ENCODE measurements around the gene ASIC2.

ASIC2 gene

GRCh38 chr17:33126086-33126485 lies 167.0 kb downstream of the ASIC2 start:
- DNase-seq, result no peak
- TF ChIP-seq GATA1 (IDR thresholded peaks at IDR 0.05; ENCODE audit: low read depth, low read length) (no peak), POLR2A (IDR thresholded peaks at IDR 0.05; ENCODE audit: low read length) (no peak)

- TF ChIP-seq GATA1 (IDR thresholded peaks at IDR 0.05; ENCODE audit: low read depth, low read length), result no peak
- TF ChIP-seq POLR2A (IDR thresholded peaks at IDR 0.05; ENCODE audit: low read length), result no peak
- DNase-seq, result no peak
These were observed 167.5 kb downstream of the ASIC2 start for GRCh38 chr17:33125552-33125950.

- DNase-seq, result no peak
- TF ChIP-seq GATA1 (IDR thresholded peaks at IDR 0.05; ENCODE audit: low read depth, low read length) (no peak), POLR2A (IDR thresholded peaks at IDR 0.05; ENCODE audit: low read length) (no peak)
These were observed 168.1 kb downstream of the ASIC2 start for GRCh38 chr17:33124871-33125551.

- no peak for DNase-seq
- no peak for TF ChIP-seq POLR2A (IDR thresholded peaks at IDR 0.05; ENCODE audit: low read length)
- no peak for TF ChIP-seq GATA1 (IDR thresholded peaks at IDR 0.05; ENCODE audit: low read depth, low read length)
These were observed 168.9 kb downstream of the ASIC2 start for GRCh38 chr17:33124185-33124584.

- no peak for DNase-seq
- no peak for TF ChIP-seq POLR2A (IDR thresholded peaks at IDR 0.05; ENCODE audit: low read length)
- TF ChIP-seq GATA1 (IDR thresholded peaks at IDR 0.05; ENCODE audit: low read depth, low read length), result no peak
These were observed 171.3 kb downstream of the ASIC2 start for GRCh38 chr17:33121756-33122155.

GRCh38 chr17:33121272-33121671 lies 171.8 kb downstream of the ASIC2 start:
- TF ChIP-seq POLR2A (IDR thresholded peaks at IDR 0.05; ENCODE audit: low read length), result no peak
- no peak for TF ChIP-seq GATA1 (IDR thresholded peaks at IDR 0.05; ENCODE audit: low read depth, low read length)

GRCh38 chr17:33120103-33120502 lies 173.0 kb downstream of the ASIC2 start:
- DNase-seq, result no peak
- TF ChIP-seq POLR2A (IDR thresholded peaks at IDR 0.05; ENCODE audit: low read length) (no peak), GATA1 (IDR thresholded peaks at IDR 0.05; ENCODE audit: low read depth, low read length) (no peak)

More at GRCh38 chr17:33121272-33121671, 171.8 kb downstream of the ASIC2 start:
- DNase-seq, result no peak

GRCh38 chr17:33118391-33119075 lies 174.6 kb downstream of the ASIC2 start:
- no peak for DNase-seq
- TF ChIP-seq POLR2A (IDR thresholded peaks at IDR 0.05; ENCODE audit: low read length) (no peak), GATA1 (IDR thresholded peaks at IDR 0.05; ENCODE audit: low read depth, low read length) (no peak)

- TF ChIP-seq GATA1 (IDR thresholded peaks at IDR 0.05; ENCODE audit: low read depth, low read length) (no peak), POLR2A (IDR thresholded peaks at IDR 0.05; ENCODE audit: low read length) (no peak)
- DNase-seq, result no peak
These were observed 177.0 kb downstream of the ASIC2 start for GRCh38 chr17:33116021-33116551.

GRCh38 chr17:33115366-33115765 lies 177.7 kb downstream of the ASIC2 start:
- TF ChIP-seq POLR2A (IDR thresholded peaks at IDR 0.05; ENCODE audit: low read length) (no peak), GATA1 (IDR thresholded peaks at IDR 0.05; ENCODE audit: low read depth, low read length) (no peak)
- no peak for DNase-seq

- TF ChIP-seq GATA1 (IDR thresholded peaks at IDR 0.05; ENCODE audit: low read depth, low read length) (no peak), POLR2A (IDR thresholded peaks at IDR 0.05; ENCODE audit: low read length) (no peak)
- DNase-seq, result no peak
These were observed 179.1 kb downstream of the ASIC2 start for GRCh38 chr17:33113991-33114370.

- no peak for TF ChIP-seq POLR2A (IDR thresholded peaks at IDR 0.05; ENCODE audit: low read length)
- TF ChIP-seq GATA1 (IDR thresholded peaks at IDR 0.05; ENCODE audit: low read depth, low read length), result no peak
- DNase-seq, result no peak
These were observed 179.7 kb downstream of the ASIC2 start for GRCh38 chr17:33113276-33113990.

GRCh38 chr17:33112763-33113162 lies 180.3 kb downstream of the ASIC2 start:
- DNase-seq, result no peak

More at GRCh38 chr17:33112763-33113162, 180.3 kb downstream of the ASIC2 start:
- TF ChIP-seq GATA1 (IDR thresholded peaks at IDR 0.05; ENCODE audit: low read depth, low read length) (no peak), POLR2A (IDR thresholded peaks at IDR 0.05; ENCODE audit: low read length) (no peak)

All from erythroblast (primary cell).